KOPT-K1 (cell line): Measurements from ENCODE around the gene MROH9.

Experiments used
- H3K27ac ChIP-seq: fragments of 200-600 bp; sonication (generic); 2 replicates; pipeline ENCODE4 v1.5.1; 2016; ENCODE audit warnings: antibody characterized with exemption, mild to moderate bottlenecking, low read depth, low read length; ENCODE audit not compliant: poor library complexity, severe bottlenecking
- H3K36me3 ChIP-seq: fragments of 200-600 bp; sonication (generic); 2 replicates; pipeline ENCODE4 v1.5.1; 2017; ENCODE audit warnings: antibody characterized with exemption, mild to moderate bottlenecking, low read length, moderate library complexity; ENCODE audit not compliant: insufficient read depth
- H3K9me3 ChIP-seq: fragments of 200-600 bp; sonication (generic); 2 replicates; pipeline ENCODE4 v1.5.1; 2017; ENCODE audit warnings: antibody characterized with exemption, low read length, mild to moderate bottlenecking; ENCODE audit not compliant: insufficient read depth, poor library complexity, severe bottlenecking

Gene MROH9

GRCh38 chr1:171017426-171017825, 82.1 kb downstream of the MROH9 start:
- H3K27ac ChIP-seq = no peak overlapping the region
- no peaks in the 10 kb centered on the region for H3K36me3 ChIP-seq
- H3K9me3 ChIP-seq = no peaks in the 10 kb centered on the region

DNA sequence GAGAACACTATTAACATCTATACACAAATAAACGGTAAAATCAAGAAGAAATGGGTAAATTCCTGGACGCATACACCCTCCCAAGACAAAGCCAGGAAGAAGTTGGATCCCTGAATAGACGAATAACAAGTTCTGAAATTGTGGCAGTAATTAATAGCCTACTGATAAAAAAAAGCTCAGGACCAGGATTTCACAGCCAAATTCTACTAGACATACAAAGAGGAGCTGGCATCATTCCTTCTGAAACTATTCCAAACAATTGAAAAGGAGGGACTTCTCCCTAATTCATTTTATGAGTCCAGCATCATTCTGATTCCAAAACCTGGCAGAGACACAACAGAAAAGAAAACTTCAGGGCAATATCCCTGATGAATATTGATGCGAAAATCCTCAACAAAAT, 84.6 kb downstream of the MROH9 start:
- no peaks in the 10 kb centered on the region for H3K36me3 ChIP-seq
- no peaks in the 10 kb centered on the region for H3K9me3 ChIP-seq
- no peak overlapping the region for H3K27ac ChIP-seq

- H3K9me3 ChIP-seq = no peaks in the 10 kb centered on the region
- no peaks in the 10 kb centered on the region for H3K36me3 ChIP-seq
- H3K27ac ChIP-seq = no peak overlapping the region
Measured at GRCh38 chr1:171032822-171033702, 97.7 kb downstream of the MROH9 start.

- Histone ChIP-seq H3K36me3 (no peaks in the 10 kb centered on the region), H3K27ac (no peak overlapping the region), H3K9me3 (no peaks in the 10 kb centered on the region)
Measured at GRCh38 chr1:171037626-171038025, 102.3 kb downstream of the MROH9 start.

DNA sequence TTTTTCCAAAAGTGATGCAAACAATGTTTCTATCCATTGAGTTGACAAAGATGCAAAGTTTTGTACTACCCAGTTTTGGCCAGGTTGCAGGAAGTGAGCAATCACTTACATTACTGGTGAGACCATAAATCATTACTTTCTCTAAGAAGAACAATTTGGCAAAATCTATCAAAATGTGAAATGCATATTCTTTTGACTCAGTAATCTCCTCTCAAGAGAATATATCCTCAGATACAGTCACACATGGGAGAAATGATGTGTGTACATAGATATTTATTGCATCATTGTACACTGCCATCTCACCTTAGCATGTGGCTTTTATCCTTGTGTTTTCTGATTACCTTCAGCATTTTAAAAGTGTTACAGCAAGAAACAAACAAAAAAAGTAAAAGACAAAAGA, 103.0 kb downstream of the MROH9 start:
- H3K36me3 ChIP-seq = no peaks in the 10 kb centered on the region
- H3K27ac ChIP-seq = no peak overlapping the region
- H3K9me3 ChIP-seq = no peaks in the 10 kb centered on the region

GRCh38 chr1:171048014-171048413, 112.7 kb downstream of the MROH9 start:
- Histone ChIP-seq H3K36me3 (no peaks in the 10 kb centered on the region), H3K9me3 (no peaks in the 10 kb centered on the region), H3K27ac (no peak overlapping the region)

DNA sequence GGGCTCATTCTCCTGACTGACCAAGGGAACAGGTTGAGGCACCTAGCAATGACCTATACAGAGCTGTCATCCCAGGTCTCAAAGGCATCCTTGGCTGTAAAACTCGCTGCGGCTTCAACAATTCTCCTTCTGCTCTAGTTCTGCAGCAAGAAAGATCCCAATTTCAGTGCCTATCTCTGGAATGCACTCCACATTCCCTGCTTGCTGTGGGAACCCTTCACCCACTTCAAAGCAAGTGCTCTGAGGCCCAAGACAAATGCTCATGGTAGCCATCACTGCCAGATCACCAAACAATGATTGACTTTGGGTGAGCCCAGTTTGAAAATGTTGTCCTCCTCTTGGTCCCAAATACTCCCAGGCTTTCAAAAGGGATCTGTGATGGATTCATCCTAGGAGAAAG, 117.6 kb downstream of the MROH9 start:
- no peaks in the 10 kb centered on the region for H3K36me3 ChIP-seq
- no peaks in the 10 kb centered on the region for H3K9me3 ChIP-seq
- no peak overlapping the region for H3K27ac ChIP-seq

DNA sequence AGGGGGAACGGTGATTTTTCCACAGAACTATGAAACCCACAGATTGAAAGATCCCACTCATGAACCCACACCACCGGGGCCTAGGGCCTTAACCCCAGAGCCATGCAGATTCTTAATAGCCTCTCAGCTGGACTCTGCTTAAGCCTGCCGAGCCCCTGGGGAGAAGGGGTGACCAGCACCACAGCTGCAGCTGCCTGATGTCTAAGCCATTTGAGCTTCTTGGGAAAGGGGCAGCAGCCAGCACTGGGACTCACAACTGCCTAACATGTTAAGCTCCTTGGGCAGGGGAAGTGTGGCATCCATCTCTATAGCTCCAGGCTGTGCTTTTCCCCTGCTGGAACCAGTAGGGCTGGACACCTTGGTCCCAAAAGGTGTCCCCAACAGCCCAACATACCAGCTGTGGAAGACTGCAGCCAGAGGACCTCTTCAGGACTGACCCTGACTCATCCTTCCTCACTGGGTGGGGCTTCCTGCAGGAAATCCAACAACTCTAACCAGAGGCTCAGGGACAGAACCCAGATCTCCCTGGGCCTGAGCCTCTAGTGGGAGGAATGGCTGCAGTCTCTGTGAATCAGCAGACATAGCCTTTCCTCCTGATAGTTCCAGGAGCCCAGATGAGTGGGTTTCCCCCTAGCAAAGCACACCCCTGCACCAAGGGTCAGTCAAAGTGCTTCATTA, 120.8 kb downstream of the MROH9 start:
- H3K9me3 ChIP-seq = no peaks in the 10 kb centered on the region
- H3K36me3 ChIP-seq = no peaks in the 10 kb centered on the region
- no peak overlapping the region for H3K27ac ChIP-seq

- Histone ChIP-seq H3K9me3 (no peaks in the 10 kb centered on the region), H3K27ac (no peak overlapping the region), H3K36me3 (no peaks in the 10 kb centered on the region)
Measured at GRCh38 chr1:171061425-171062143, 126.2 kb downstream of the MROH9 start.

DNA sequence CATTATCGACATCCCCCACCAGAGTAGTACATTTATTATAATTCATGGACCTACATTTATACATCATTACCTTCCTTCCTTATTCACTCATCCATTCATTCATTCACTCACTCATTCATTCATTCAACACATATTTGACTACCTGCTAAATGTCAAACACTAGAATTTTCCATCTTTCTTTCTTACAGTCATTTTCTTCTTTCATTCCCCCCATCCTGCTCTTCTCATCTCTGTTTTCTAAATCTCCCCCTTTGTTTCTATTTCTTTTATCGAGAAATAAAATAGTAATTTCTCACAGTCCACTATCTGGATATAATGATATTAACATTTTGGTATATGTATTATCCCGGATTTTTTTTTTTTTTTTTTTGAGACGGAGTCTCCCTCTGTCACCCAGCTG, 127.6 kb downstream of the MROH9 start:
- Histone ChIP-seq H3K27ac (no peak overlapping the region), H3K9me3 (no peaks in the 10 kb centered on the region)

DNA sequence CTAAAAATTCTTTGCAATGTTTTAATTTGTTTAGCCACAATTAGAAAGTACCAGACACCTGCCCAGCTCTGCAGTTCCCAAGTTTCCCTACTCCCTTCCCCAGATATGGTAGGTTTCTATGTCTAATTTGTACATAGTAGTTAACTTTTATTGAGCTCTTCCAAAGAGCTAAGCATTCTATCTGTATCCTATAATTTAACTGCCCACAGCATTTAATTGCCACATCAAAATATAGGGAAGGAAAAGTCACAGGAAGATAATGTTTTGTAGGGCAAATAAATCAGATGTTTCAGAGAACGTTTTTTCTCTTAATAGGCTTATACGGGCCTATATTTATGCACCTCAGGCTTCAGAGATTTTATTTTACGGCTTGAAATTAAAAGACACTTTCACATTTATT, 139.7 kb downstream of the MROH9 start:
- no peak overlapping the region for H3K27ac ChIP-seq
- no peaks in the 10 kb centered on the region for H3K9me3 ChIP-seq
- H3K36me3 ChIP-seq = no peaks in the 10 kb centered on the region

More for the DNA sequence above, 127.6 kb downstream of the MROH9 start:
- H3K36me3 ChIP-seq = no peaks in the 10 kb centered on the region

DNA sequence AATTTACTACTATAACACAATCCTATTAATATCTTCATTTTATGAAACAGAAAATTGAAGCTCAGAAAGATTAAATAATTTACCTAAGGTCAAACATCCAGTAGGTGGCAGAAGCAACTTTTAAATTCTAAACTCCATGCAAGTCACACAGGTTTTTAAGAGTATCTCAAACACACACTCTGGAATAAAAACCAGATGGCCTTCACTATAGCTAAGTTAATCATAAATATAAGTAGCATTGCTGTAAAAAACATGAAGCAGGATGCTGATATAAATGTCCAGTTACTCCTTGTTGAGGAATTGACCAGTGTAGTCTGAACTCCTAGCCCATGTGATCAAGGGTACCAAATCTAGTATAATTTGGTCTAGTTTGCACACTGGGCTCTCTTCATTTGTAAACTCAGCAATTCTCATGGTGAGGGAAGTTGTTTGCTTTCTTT, 146.0 kb downstream of the MROH9 start:
- no peaks in the 10 kb centered on the region for H3K36me3 ChIP-seq
- H3K9me3 ChIP-seq = no peaks in the 10 kb centered on the region
- no peak overlapping the region for H3K27ac ChIP-seq

DNA sequence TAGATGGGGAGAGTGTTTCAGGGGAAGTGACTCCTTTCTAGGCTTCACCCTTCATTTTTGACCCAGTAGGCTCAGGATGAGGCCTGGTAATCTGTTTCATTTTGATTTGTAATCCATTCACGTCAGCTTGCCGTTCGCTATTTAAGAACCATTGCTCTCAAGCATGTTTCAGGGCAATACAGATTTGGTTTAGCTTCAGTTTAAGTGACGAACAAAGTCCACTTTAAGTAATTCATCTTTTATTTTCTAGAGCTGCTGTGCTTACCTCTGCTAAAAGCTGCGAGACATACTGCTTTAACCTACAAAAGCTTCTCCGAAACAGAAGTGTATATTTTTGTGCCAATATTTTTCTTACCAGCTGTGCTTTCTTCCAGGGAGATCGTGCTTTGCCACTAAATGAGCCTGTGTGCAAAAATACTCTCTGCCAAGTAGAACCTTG, 146.4 kb downstream of the MROH9 start:
- no peaks in the 10 kb centered on the region for H3K9me3 ChIP-seq
- no peaks in the 10 kb centered on the region for H3K36me3 ChIP-seq
- H3K27ac ChIP-seq = no peak overlapping the region

DNA sequence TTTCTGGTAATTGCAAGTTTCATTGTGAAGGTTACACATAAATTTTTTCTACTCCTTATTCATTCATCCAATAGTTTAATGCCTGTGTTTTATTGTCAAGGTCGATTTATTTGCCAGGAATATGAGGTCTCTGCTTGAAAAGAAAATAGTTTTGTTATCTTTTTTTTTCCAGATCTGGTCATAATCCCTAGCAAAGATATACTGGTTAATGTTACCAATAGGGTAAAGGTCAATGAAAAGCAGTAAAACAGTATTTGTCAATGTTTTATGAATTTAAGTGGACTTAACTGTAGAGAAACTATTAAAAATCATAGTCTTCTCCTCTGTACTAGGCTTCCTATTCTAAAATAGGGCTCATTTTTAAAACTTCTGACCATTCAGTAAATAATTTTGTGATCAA, 147.3 kb downstream of the MROH9 start:
- Histone ChIP-seq H3K9me3 (no peaks in the 10 kb centered on the region), H3K27ac (no peak overlapping the region), H3K36me3 (no peaks in the 10 kb centered on the region)

DNA sequence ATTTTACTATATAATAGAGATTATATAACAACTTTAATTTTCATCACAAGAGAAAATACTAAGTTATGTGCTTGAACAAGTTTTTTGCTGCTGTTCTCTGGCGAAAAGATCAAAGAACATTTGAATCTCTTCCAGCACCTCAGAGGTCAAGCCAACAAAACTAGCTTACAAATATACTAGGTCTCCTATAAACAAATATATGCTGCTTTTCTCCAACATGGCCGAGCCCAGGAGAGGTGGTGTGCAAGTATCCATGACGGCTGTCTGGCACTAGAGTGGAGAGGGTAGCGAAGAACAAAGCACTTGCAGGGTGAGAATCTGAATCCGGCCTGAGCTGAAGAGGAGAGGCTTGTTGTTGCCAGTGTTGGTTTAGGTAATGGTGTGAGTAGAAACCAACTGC, 147.9 kb downstream of the MROH9 start:
- no peaks in the 10 kb centered on the region for H3K36me3 ChIP-seq
- no peaks in the 10 kb centered on the region for H3K9me3 ChIP-seq
- no peak overlapping the region for H3K27ac ChIP-seq
